HepG2 (cell line): ENCODE results near the gene LENEP. TPM values are rescaled to one million over a fixed set of nuclear protein-coding genes. Genes with fewer than 3 reads are reported as not detected.

Experiments used
- ATAC-seq: fragments of 200-7000 bp; cut with Tn5 transposase; 3 replicates; pipeline ENCODE4 v1.9.1; 2020; ENCODE audit warnings: mild to moderate bottlenecking, moderate library complexity
- BruUV-seq: library from RNA; stranded (reverse); fragments of 400-500 nt; replicated peaks from 2 replicates; lab custom pipeline; 2021; lab: Mats Ljungman, UMichigan
- CTCF ChIA-PET: fragments of 300-600 bp; formaldehyde crosslinking; extraction: SDS; loops from one replicate; lab custom pipeline; 2021; ENCODE audit warnings: low total read pairs, inconsistent platforms, low intra/inter-chr PET ratio; lab: Yijun Ruan, JAX
- POLR2A ChIA-PET: fragments of 350-600 bp; sonication (Branson Sonifier 250); formaldehyde crosslinking; loops from one replicate; lab custom pipeline; 2020; ENCODE audit warnings: antibody characterized with exemption, inconsistent platforms; lab: Yijun Ruan, JAX
- DNase-seq: peaks from one replicate; pipeline ENCODE4 v3.0.0-alpha.2; 2015; ENCODE audit warnings: low spot score
- FAIRE-seq: peaks from 3 replicates; lab custom pipeline; 2011; peaks lifted over from hg19 to GRCh38; lab: Jason Lieb, UNC
- H2AFZ ChIP-seq: one replicate; pipeline ENCODE4 v1.6.1; 2011; ENCODE audit warnings: low read length, inconsistent platforms
- H3K27ac ChIP-seq: fragments of 300-600 bp; 3 replicates; pipeline ENCODE4 v1.8.0; 2011; ENCODE audit warnings: mixed run types, mild to moderate bottlenecking, mixed read lengths, low read length, inconsistent platforms; ENCODE audit not compliant: insufficient read depth; ENCODE audit errors: extremely low read length
- H3K27me3 ChIP-seq, 2 experiments: fragments of 200-600 bp in 1 of 2; 2 replicates in 1 of 2; 3 replicates in 1 of 2; pipeline versions ENCODE4 v1.6.0 to v1.8.0; 2011; ENCODE audit warnings: low read length in 2 of 2, mild to moderate bottlenecking in 2 of 2, moderate library complexity in 2 of 2, inconsistent platforms in 1 of 2; ENCODE audit not compliant: insufficient read depth in 2 of 2, control insufficient read depth in 1 of 2
- H3K36me3 ChIP-seq, 2 experiments: fragments of 200-600 bp in 1 of 2; replicated peaks in 1 of 2; 2 replicates in 1 of 2; 3 replicates in 1 of 2; pipeline versions ENCODE4 v1.5.1 to v1.8.0; 2011; ENCODE audit warnings: low read length in 2 of 2, inconsistent platforms in 1 of 2; ENCODE audit not compliant: insufficient read depth in 2 of 2, control insufficient read depth in 1 of 2
- H3K4me1 ChIP-seq: 2 replicates; pipeline ENCODE4 v1.5.1; 2012; ENCODE audit warnings: low read length, inconsistent platforms; ENCODE audit not compliant: insufficient read depth
- H3K4me2 ChIP-seq: 2 replicates; pipeline ENCODE4 v1.6.0; 2011; ENCODE audit warnings: low read depth, low read length, inconsistent platforms
- H3K4me3 ChIP-seq, 3 experiments: fragments of 200-600 bp in 1 of 3; sonication (generic), shearing (Covaris generic) in 1 of 3; replicated peaks in 1 of 3; 2 replicates each; pipeline ENCODE4 v1.5.1; 2011 to 2016; ENCODE audit warnings: low read length in 3 of 3, inconsistent platforms in 2 of 3, low read depth in 2 of 3, mild to moderate bottlenecking in 2 of 3, control low read depth in 1 of 3, mixed read lengths in 1 of 3; ENCODE audit not compliant: insufficient read depth in 1 of 3
- H3K79me2 ChIP-seq: one replicate; pipeline ENCODE4 v1.6.1; 2011; ENCODE audit warnings: low read length, inconsistent platforms; ENCODE audit not compliant: insufficient read depth
- H3K9ac ChIP-seq: 2 replicates; pipeline ENCODE4 v1.6.0; 2011; ENCODE audit warnings: mild to moderate bottlenecking, low read depth, low read length, inconsistent platforms; ENCODE audit not compliant: insufficient read depth
- H3K9me3 ChIP-seq: 2 replicates; pipeline ENCODE4 v1.5.1; 2012; ENCODE audit warnings: mild to moderate bottlenecking, low read length
- H4K20me1 ChIP-seq: 2 replicates; pipeline ENCODE4 v1.6.0; 2011; ENCODE audit warnings: inconsistent platforms, mild to moderate bottlenecking, low read length, moderate library complexity; ENCODE audit not compliant: insufficient read depth
- CEBPG ChIP-seq: IDR thresholded peaks from 2 replicates; pipeline ENCODE4 v1.6.1; 2016
- FOSL2 ChIP-seq: sonication (generic); formaldehyde crosslinking; IDR thresholded peaks from 2 replicates; pipeline ENCODE4 v1.4.0; 2020; ENCODE audit warnings: missing genetic modification reagents
- MXD4 ChIP-seq: IDR thresholded peaks from 2 replicates; pipeline ENCODE4 v1.6.1; 2016; ENCODE audit warnings: mild to moderate bottlenecking, missing biosample characterization, missing genetic modification reagents
- RFX5 ChIP-seq: IDR thresholded peaks from 2 replicates; pipeline ENCODE4 v1.6.1; 2011; ENCODE audit warnings: low read depth, low read length, improper control_type of control experiment
- SUZ12 ChIP-seq: fragments of 150-350 bp; IDR thresholded peaks from 2 replicates; pipeline ENCODE4 v1.6.1; 2014; ENCODE audit warnings: low read depth, low read length
- U2AF2 ChIP-seq: fragments of 200-400 bp; formaldehyde crosslinking; IDR thresholded peaks from 2 replicates; pipeline ENCODE4 v1.6.1; 2017; ENCODE audit warnings: low read depth, mild to moderate bottlenecking, low read length
- ZEB1 ChIP-seq: IDR thresholded peaks from 2 replicates; pipeline ENCODE4 v1.6.1; 2012; ENCODE audit warnings: mild to moderate bottlenecking, low read depth, inconsistent platforms; ENCODE audit not compliant: insufficient replicate concordance
- ZFX ChIP-seq: sonication (generic); formaldehyde crosslinking; IDR thresholded peaks from 2 replicates; pipeline ENCODE4 v1.4.0; 2020; ENCODE audit warnings: mild to moderate bottlenecking, low read depth, missing genetic modification reagents, moderate library complexity
- ZNF263 ChIP-seq: sonication (generic); formaldehyde crosslinking; IDR thresholded peaks from 2 replicates; pipeline ENCODE4 v1.4.0; 2020; ENCODE audit warnings: missing genetic modification reagents
- WGBS: methylation state at CpG from one replicate; pipeline ENCODE4 v1.1.6; 2017; ENCODE audit warnings: low lambda C conversion rate; 5-methylcytosine and 5-hydroxymethylcytosine counted together
- in situ Hi-C: cut with HindIII; loops from 2 replicates; pipeline ENCODE4 v1.10.0; 2017; ENCODE audit warnings: low pct_unique_long_range_greater_than_20kb; ENCODE audit not compliant: extremely low pct_ligation_motif_present
- intact Hi-C: fragments of 100-400 bp; cut with micrococcal nuclease; formaldehyde crosslinking; loops from one replicate; pipeline ENCODE4 v1.10.0; 2022; ENCODE audit not compliant: unreplicated experiment
- polyA plus RNA-seq, 8 experiments: library from polyadenylated mRNA; depleted of rRNA in 3 of 8; stranded (reverse) in 7 of 8; unstranded in 1 of 8; fragments of >200 nt; fragmentation: Illumina TruSeq in 4 of 8; extraction: Trizol in 4 of 8; gene quantifications; 2 replicates each; pipeline versions ENCODE4 v1.2.1 to v1.2.3, GENCODE V29; 2011 to 2016; ENCODE audit warnings: low read depth in 4 of 8, missing spikeins in 1 of 8, mixed read lengths in 1 of 8; ENCODE audit not compliant: insufficient read depth in 1 of 8
- total RNA-seq, 5 experiments: library from RNA; depleted of rRNA; stranded (reverse); fragments of >200 nt; fragmentation: Illumina TruSeq; extraction: Trizol; gene quantifications; 2 replicates each; pipeline ENCODE4 v1.2.3, GENCODE V29; 2016; ENCODE audit warnings: low read depth in 1 of 5
- TF ChIP-seq, protein P1 (sequence below): sonication (generic); IDR thresholded peaks from 2 replicates; pipeline ENCODE4 v1.6.1; 2016; ENCODE audit warnings: low read depth, borderline replicate concordance

LENEP gene
- total and polyA plus RNA-seq, 2 of the 13 experiments (the other 11 are each of a cell fraction or from before 2014, with no cell fraction given) = 0.29 TPM; not detected in 1

GRCh38 chr1:155026588-155026987 lies 33.2 kb downstream of the LENEP start:
- DNase-seq (no peak), ATAC-seq (no peak), FAIRE-seq (no peak)
- peaks cover 76% of the 10 kb centered on the region for H3K4me1 ChIP-seq
- peaks cover 2 to 22% of the 10 kb centered on the region in 2 experiments; a peak in 4 of 5 replicates for H3K27me3 ChIP-seq
- H3K4me3 ChIP-seq = no peak overlapping the region
- H2AFZ ChIP-seq = no peak overlapping the region
- no peak overlapping the region for H3K27ac ChIP-seq
- in situ Hi-C loops (no loop called here), intact Hi-C loops (no loop called here)
- H4K20me1 ChIP-seq = no peaks in the 10 kb centered on the region
- no peaks in the 10 kb centered on the region for H3K9me3 ChIP-seq
- CTCF ChIA-PET = no interaction called here
- H3K36me3 ChIP-seq = no peaks in the 10 kb centered on the region
- no TSS peak for BruUV-seq
- 69% methylated on average over 5 of the region's 6 CpGs for WGBS
- H3K9ac ChIP-seq = no peak overlapping the region
- TF ChIP-seq RFX5 (peak; percentile 60; the same call in 1 of the 2 replicates), MXD4 (CRISPR knock-in tag) (no peak), FOSL2 (CRISPR knock-in tag) (peak; percentile 57; the same call in 1 of the 2 replicates)
- TF ChIP-seq, protein P1, sequence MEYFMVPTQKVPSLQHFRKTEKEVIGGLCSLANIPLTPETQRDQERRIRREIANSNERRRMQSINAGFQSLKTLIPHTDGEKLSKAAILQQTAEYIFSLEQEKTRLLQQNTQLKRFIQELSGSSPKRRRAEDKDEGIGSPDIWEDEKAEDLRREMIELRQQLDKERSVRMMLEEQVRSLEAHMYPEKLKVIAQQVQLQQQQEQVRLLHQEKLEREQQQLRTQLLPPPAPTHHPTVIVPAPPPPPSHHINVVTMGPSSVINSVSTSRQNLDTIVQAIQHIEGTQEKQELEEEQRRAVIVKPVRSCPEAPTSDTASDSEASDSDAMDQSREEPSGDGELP = no peak
- POLR2A ChIA-PET = no interaction called here
- no peaks in the 10 kb centered on the region for H3K79me2 ChIP-seq
- H3K4me2 ChIP-seq = no peak overlapping the region

DNA sequence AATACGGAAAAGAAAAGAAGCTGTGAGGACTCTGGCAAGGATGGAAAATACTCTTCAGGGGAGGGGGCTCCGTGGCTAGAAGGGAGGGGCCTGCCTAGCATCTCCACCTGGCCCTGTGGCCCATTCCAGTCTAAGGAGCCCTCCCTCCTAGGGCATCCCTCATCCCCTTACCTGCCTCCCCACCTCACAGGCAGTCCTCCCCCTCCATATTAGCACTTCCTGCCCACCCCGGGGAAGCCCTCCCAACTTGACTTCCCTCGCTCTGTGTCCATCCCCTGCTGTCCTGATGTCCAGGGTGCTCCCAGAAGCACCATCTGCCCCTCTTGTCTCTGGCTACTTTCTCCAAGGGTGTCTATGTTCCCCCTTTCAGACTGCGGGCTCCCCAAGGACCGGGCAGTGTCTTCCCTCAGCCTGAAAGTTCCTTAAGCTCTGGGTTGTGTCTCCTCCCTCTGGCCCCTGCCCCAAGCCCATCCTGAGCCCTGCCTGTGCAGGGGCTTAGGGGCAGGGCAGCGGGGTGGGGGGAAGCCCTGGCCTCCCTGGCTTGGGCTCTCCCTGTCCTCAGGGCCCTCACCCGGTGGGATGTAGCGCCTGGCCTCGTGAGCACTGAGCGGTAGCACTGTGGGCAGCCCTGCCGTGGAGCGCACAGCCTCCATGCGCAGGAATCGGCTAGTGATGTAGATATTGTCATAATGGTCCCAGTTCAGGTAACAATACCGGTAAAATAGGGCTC lies 36.3 kb downstream of the LENEP start:
- no peaks in the 10 kb centered on the region for H4K20me1 ChIP-seq
- H3K79me2 ChIP-seq = no peaks in the 10 kb centered on the region
- FAIRE-seq = no peak
- WGBS = 55% methylated on average over 16 of the region's 16 CpGs
- TF ChIP-seq U2AF2 (no peak), ZFX (CRISPR knock-in tag) (no peak), ZEB1 (no peak), CEBPG (CRISPR knock-in tag) (no peak), ZNF263 (peak; percentile 81), SUZ12 (no peak)
- no peak overlapping the region for H3K27ac ChIP-seq
- CTCF ChIA-PET = no interaction called here
- no peak overlapping the region for H2AFZ ChIP-seq
- H3K4me3 ChIP-seq = no peak overlapping the region
- intact Hi-C loops (no loop called here), in situ Hi-C loops (no loop called here)
- no TSS peak for BruUV-seq
- peaks cover 48% of the 10 kb centered on the region for H3K4me1 ChIP-seq
- POLR2A ChIA-PET = no interaction called here
- H3K27me3 ChIP-seq = peaks cover 7 to 45% of the 10 kb centered on the region in 2 experiments
- no peak overlapping the region; the same call in 1 of the 2 replicates for H3K4me2 ChIP-seq
- H3K9me3 ChIP-seq = no peaks in the 10 kb centered on the region
- ATAC-seq = peak; percentile 17; the same call in 2 of the 3 replicates
- no peaks in the 10 kb centered on the region for H3K36me3 ChIP-seq
- no peak overlapping the region for H3K9ac ChIP-seq
- no peak for DNase-seq
